Upper lobe of left lung (tissue), 4 donors: Measurements from ENCODE around the gene TRDN.

Experiments
- EP300 ChIP-seq, 4 donors: sonication (generic); formaldehyde crosslinking; IDR thresholded peaks; one replicate each; pipeline ENCODE4 v1.5.1; 2017; ENCODE audit warnings: antibody characterized with exemption in 4 of 4, control low read depth in 2 of 4
- POLR2A ChIP-seq, 4 donors: fragments of 450-650 bp; IDR thresholded peaks; one replicate each; pipeline ENCODE4 v1.5.1; 2016 to 2017; ENCODE audit warnings: antibody characterized with exemption in 4 of 4, mild to moderate bottlenecking in 2 of 4
- POLR2AphosphoS5 ChIP-seq, 2 donors: sonication (generic); formaldehyde crosslinking; IDR thresholded peaks; one replicate each; pipeline ENCODE4 v1.5.1; 2017; ENCODE audit warnings: antibody characterized with exemption in 2 of 2
- TF ChIP-seq, protein P1 (sequence below), 6 experiments: fragments of 450-650 bp in 4 of 6; fragments of 200-600 bp in 2 of 6; sonication (generic) in 2 of 6; IDR thresholded peaks; one replicate each; pipeline ENCODE4 v1.5.1; 2016 to 2019; ENCODE audit warnings: antibody characterized with exemption in 6 of 6

GRCh38 chr6:123383718-123384117 lies 253.0 kb downstream of the TRDN start:
- no peak for TF ChIP-seq POLR2A (IDR thresholded peaks at IDR 0.05)
- no peak for TF ChIP-seq POLR2AphosphoS5 (IDR thresholded peaks at IDR 0.05)
- TF ChIP-seq, protein P1, sequence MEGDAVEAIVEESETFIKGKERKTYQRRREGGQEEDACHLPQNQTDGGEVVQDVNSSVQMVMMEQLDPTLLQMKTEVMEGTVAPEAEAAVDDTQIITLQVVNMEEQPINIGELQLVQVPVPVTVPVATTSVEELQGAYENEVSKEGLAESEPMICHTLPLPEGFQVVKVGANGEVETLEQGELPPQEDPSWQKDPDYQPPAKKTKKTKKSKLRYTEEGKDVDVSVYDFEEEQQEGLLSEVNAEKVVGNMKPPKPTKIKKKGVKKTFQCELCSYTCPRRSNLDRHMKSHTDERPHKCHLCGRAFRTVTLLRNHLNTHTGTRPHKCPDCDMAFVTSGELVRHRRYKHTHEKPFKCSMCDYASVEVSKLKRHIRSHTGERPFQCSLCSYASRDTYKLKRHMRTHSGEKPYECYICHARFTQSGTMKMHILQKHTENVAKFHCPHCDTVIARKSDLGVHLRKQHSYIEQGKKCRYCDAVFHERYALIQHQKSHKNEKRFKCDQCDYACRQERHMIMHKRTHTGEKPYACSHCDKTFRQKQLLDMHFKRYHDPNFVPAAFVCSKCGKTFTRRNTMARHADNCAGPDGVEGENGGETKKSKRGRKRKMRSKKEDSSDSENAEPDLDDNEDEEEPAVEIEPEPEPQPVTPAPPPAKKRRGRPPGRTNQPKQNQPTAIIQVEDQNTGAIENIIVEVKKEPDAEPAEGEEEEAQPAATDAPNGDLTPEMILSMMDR (IDR thresholded peaks at IDR 0.05) = no peak
- no peak for TF ChIP-seq EP300 (IDR thresholded peaks at IDR 0.05)
